ENCODE data around the gene CPA4.

Gene CPA4

DNA sequence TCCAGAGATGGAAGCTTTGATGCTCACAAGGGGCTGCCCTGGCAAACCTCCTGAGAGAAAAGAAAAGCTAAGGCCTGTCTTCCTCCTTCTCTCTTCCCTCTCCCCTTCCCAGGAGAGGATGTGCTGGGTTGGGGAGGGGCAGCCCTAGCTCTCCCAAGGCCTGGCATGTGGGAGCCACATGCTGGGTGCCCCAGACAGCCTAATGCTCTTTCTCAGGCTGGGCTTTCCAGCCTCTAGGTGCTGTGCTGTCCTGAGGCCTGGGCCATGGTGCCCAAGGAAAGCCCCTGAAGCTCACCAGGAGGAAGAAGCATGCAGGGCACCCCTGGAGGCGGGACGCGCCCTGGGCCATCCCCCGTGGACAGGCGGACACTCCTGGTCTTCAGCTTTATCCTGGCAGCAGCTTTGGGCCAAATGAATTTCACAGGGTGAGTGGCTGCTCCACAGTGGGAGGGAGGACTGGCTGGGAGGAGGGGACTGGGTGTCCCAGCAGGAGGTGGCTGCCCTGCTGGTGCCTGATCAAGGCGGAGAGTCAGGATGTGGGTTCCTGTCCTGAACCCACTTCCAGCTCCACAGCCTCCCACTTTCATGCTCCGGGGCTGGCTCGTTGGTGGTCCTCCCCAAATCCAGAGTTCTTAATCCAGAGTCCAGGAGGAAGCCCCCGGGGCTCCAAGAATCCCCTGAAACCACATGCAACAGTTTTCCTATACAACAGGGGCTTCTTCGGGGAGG is 53.4 kb downstream of the CPA4 start:
- DNase-seq: no peak

DNA sequence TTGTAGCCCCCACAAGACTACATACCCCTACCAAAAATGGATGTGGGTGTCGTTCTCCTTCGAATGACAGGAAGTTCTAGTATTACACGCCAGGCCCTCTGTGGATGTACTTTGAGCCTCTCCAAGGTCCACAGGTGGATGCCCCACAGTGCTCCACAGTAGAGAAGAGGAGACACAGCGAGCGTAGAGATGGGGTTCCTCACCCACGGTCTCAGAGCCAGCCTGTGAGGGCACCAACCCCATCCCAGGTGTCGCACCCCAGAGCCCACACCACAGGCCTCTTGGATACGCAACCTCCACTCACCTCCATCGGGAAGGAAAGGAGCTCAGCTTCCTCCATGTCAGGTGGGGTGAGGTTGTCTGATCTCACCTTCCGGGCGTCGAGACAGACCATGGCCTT is 54.0 kb downstream of the CPA4 start:
- DNase-seq: no peak

DNA sequence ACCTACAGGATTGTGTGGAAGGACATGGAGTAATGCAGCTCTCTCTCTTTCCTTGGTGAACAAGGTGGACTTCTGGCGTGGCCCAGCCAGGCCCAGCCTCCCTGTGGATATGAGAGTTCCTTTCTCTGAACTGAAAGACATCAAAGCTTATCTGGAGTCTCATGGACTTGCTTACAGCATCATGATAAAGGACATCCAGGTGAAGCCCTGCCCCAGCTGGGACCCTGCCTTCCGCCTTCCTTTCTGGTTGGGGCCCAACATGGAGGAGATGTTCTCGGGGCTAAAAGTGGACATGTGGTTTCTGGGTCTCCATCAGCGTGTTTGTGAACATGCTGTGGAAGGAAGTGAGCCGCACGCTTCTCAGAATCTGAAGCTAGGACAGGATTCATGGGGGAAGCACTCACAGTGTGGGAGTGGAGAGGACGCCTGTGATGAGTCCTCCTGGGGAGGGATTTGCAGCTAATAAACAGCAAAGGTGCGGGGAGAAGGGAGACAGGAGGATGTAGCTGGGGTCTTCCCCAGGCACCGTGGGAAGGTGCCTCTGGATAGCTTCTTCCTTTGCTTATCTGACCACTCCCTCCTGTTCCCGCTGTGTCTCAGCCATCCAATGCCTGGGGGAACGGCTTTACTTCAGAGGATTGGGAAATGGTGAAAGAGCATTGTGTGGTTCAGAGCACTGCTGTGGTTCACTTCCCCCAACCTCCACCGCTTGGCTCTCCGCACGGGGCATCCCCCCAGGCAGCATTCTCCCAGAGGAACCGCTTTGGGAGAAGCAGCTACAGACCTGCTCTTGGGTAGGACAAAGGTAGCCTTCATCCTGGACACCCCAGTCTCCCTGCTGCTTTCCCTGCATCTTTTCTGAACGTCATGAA is 57.2 kb downstream of the CPA4 start:
- DNase-seq: no peak

DNA sequence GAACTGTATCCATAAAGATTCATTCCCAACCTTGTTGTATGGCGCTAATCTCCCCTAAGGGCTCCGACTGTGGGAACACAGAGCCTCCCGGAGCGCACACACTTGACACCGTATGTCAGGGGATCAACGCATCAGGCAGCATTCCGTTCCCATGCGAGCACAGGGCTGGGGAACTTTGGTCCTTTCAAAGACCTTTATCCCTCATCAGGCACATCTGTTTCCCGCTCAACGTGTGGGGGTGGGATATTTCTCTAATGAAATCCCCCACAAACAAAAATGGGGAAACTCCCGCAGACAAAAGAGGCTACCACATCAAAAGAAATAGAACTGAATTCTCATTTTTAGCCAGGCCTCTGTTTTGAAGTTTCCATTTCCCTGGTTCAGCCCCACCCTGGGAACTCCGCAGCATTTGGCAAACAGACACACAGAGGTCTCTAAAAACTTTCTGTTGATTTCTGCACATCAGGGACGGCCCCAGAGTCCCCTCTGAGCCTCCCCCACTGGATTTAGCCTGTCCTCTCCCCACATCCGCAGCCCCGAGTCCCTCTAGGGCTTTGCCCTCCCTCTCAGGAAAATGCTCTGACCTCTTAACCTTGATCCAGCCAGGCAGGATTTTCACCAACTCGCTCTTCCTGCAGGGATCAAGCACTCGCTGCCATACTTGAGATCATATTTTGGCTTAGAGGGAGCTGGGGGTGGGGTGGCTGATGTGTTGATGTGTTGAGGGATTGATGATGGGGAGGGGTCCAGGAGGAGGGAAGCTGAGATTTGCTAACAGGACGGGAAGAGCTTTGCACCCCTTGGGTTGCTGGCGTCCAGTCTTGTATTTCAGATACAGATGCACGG is 58.2 kb downstream of the CPA4 start:
- DNase-seq: no peak

DNA sequence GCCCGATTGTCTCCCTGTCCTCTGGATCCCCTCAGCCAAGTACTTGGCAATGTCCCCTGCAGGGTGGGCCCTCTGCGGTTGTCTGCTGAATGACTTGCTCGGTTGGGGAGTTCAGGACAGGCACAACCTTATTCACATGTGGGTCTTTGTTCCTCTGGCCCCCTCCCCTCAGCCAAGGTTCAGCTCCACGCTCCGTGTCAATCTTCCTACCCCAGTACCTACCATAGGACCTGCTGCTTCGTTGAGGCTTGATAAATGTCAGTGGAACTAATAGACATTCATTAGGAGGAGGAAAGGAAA is 58.8 kb downstream of the CPA4 start:
- no peak for DNase-seq

DNA sequence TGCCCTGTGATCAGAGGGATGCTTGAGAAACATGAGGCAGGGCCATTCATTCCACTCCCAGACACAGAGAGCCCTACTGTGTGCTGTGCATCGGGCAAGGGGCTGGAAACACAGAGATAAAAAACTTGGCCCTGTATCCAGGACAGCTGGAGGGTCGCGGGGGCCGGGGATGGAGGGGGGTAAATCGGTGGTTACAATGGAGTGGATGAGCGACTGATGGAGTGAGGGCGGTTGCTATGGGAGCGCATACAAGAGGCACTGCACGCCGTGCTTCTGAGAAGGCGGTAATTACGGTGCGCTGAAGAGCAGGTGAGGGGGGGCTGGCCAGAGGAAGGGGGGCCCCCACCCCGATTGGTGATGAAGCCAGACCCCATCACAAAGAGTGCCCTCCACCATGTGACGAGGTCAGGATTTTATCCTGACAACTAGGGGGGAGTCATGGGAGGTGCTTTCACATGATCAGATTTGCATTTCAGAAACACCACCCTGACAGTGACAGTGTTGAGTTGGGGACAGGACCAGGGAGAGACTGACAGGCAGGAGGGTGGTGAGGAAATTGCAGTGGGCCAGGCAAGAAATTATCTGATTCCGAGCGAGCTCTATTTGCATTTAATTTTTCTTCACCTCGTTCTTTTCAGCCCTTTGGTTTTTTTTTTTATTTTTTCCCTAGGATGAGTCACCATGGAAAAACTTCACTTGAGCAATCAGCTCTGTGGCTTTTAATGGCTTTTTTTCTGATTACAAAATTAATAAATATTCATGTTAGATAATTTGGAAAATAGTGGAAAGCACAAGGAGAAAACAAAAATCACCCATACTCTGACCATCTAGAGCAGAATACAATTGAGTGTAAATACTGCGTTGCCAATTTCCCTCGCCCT is 59.5 kb downstream of the CPA4 start:
- no peak for DNase-seq

DNA sequence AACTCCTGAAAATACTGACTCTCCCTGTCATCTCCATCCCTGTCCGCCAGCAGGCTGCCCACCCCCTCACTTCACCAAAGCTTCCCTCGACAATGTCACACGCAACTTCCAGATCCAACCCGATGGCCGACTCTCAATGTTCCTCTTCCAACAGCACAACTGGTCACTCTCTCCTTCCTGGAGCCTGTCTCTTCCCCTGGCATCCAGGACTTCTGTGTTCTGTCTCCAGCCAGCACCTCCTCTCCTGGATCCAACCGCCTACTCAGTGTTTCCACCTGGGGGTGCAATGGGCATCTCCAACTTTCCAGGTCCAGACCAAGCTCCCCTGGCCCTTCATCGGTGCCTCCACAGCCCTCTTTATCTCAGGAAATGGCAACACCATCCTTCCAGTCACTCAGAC is 60.2 kb downstream of the CPA4 start:
- no peak for DNase-seq

DNA sequence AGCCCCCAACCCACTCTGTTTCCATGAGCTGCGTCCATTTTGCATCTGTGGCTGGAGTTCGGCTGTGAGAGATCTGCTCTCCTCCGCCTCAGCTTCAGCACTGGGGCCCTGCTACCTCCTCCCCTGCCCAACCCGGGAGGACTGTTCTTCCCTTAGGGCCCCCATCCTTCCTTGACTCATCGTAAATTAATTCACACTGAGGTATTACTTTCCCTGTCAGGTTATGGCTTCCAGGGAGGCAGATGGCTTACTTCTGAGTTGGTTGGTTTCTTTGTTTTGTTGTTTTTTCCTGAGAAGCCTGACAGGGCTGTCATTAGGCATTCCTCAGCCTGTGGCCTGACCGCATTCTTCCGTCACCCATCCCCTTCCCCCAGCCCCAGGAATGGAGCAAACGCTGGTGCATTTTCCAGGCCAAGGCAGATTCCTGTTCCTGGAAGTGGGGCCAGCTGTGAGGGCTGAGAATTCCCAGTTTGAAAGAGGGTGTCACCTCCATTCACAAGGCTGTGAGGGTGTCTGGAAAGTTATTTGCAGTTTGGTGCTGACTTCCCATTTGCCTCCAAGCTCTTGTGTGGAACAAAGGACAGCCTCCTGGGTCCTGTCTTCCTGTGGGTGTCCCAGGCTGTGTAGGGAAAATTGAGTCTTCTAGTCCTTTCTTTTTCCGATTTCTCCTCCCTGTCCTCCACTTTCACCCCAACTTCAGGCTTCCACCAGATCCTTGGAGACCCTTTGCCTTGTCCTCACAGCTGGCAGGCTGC is 63.3 kb downstream of the CPA4 start:
- no peak for DNase-seq

DNA sequence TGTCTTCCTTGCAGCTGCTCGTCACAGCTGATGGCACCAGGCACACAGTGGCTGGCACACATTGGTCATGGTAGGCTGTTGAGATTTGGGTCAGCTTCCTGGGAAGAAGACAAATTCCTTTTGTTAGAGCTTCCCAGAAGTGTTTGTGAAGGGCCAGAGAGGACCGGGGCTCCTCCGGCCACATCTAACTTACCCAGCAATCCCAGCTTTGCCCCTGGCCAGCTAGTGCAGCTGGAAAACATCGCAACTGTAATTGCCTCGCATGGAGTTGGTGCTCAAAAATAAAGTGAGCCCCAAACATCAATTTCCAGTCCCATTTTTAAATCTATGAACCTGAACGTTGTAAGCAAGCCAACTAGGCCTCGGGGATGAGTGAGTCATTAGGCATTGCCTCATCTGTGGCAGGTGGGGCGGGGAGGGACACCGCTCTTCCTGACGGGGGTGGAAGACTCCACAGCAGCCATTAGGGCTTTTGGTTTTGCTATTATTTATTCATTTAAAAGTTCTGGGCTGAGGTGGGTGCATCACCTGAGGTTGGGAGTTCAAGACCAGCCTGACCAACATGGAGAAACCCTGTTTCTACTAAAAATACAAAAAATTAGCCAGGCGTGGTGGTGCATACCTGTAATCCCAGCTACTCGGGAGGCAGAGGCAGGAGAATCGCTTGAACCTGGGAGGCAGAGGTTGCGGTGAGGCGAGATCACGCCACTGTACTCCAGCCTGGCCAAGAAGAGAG is 64.1 kb downstream of the CPA4 start:
- no peak for DNase-seq

DNA sequence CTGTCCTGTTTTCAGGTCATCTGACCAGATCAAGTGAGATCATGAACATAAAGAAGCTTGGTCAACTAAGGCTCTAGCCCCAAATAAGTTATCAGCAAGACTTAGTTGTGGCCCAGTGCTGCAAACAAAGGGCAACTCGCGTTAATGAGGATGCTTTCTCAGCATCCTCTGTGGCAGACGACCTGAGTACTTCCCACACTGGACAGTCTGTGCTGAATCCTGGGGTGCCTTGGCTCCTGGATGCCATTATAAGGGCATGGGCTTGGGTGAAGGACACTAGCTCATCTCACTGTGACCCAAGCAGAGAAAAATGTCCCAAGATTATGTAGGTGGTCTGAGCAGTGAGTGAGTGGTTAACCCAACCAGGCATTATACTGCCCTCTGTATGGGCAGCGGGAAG is 65.5 kb downstream of the CPA4 start:
- DNase-seq: no peak

DNA sequence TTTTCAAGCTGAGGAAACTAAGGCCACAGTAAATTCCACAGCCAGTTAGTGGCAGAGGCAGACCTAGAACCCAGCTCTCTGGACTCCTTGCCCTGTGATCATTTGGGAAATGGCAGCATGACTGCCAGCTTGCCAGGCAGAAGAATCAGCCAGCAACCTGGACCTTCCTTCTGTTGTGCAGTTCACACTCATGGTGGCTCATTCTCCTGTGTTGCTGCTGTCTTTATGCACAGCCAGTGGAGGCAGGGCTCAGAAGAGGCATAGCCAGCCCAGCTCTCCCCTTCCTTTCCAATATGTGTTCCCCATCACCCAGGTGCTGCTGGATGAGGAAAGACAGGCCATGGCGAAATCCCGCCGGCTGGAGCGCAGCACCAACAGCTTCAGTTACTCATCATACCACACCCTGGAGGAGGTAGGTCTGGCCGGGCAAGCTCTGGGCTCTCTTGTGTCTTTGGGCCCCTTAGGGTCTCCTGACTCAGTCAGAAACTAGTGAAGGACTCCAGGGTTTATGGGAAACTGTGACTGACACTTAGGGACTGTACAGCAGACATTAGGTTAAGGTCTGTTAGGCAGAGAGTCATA is 66.4 kb downstream of the CPA4 start:
- DNase-seq: no peak

DNA sequence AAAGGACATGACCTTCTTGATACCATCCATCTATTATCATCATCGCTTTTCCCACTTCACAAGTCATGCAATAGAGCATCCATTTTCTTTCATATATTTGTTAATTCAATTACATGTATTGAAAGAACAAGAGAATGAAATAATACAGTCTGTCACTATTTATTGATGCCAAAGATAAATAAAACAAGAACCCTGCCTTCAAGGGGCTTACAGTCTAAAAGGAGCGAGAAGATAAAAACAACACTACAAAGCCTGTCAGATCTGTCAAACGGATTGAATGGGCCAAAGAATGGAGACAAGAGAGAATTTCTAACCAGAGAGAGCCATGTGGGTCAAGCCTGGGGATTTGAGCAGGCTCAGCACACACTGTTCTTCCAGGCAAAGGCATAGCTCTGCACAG is 67.6 kb downstream of the CPA4 start:
- DNase-seq: no peak

DNA sequence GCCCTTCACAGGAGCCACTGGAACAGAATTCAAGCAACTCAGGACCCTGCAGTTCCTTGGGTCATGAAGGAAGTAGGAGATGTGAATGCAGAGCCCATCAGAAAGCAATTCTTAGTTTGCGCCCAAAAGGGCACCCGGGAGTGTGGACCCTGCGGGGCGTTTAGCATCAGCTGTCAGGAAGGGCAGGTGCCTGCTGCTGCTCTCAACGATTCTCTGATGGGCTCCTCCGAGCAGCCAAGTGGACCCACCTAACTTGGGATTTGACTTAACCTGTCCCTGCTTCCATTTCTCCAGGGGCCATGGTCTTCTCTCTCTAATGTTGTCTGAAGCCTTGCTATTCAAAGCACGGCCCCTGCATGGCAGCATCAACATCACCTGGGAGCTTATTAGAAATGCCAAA is 68.7 kb downstream of the CPA4 start:
- no peak for DNase-seq

DNA sequence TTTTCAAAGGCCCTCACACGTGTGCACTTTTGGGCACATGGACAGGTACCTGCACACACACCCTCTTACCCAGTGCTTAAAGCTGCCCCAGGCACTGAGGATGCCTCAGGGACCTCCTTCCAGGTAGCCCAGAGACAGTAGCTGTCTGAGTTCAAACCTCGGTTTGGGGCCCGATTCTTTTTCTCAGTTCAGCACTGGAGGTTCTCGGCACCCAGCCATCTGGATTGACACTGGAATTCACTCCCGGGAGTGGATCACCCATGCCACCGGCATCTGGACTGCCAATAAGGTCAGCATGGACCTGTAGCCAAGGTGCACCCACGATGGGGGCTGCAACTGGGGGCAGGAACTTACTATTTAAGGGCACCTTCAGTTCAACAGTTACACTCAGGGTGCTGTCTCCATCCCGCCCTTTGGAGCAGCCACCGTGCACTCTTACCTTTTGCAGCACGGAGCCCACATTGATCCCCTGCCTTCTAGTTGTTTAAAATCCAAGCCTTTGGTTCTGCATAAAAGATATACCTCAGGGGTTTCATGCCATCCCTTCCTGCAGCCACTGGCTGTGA is 69.4 kb downstream of the CPA4 start:
- DNase-seq: no peak

DNA sequence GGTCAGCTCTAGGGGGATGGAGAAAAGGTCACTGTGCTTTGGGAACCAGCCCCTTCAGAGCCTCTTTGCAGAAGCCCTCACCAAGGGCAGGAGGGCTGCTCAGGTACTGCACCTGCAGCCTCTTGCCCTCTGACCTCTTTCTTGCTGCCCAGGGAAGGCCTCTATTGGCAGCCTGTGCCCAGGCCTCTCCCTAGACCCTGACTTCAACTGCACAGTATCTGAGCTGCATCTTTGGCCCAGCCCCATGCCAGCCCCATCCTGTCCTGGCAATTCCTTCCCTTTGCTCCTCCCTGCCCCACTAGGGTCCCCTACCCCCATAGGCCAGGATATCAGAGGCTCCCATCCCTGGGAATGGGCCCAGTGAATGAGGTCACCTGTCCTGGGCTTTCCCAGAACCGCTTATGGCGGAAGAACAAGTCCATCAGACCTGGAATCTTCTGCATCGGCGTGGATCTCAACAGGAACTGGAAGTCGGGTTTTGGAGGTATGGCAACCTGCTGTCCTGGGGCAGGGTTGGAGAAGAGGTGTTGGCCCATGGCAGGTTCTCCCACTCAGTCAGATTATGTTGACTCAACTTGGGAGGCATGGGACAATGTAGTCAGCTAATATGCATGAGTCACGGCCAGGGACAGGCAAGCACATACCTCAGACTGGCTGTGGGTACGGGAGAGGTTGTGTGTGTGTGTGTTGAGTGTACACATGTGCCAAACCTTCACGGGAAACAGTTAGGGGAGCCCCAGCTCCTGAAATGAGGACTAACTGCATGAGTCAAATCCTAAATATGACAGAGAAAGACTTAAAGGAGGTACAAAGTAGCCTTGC is 70.3 kb downstream of the CPA4 start:
- DNase-seq: no peak

DNA sequence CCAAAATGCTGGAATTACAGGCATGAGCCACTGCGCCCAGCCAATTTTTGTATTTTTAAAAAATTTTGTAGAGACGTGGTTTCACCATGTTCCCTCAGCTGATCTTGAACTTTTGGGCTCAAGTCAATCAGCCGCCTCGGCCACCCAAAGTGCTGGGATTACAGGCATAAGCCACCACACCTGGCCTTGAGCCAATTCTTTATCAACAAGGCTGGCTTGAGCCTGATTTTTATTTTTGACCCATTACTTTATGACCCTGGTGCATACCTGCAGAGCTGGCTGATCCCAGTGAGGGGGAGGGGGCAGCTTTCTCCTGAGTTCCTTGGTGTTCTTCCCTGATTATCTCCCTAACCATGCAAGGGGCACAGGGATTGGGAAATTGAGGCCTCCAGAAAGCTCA is 71.5 kb downstream of the CPA4 start:
- DNase-seq: no peak

DNA sequence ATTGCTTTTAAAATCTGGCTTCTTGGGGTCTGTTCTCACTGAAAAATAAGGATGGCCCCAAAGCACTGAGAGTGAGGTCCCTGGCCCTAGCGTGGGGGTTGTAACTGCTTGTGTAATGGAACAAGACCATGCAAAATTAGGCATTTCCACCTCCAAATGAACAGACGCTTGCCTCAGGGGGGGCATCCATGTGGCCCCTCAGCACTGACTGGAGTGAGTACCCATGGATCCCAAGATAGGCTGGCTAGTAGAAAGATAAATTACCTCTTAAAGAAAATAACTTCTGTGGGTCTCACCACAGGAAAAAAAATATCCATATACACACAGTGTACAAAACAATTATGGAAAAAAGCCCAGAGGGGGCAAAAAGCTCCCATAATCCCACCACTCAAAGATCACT is 72.1 kb downstream of the CPA4 start:
- DNase-seq: no peak

DNA sequence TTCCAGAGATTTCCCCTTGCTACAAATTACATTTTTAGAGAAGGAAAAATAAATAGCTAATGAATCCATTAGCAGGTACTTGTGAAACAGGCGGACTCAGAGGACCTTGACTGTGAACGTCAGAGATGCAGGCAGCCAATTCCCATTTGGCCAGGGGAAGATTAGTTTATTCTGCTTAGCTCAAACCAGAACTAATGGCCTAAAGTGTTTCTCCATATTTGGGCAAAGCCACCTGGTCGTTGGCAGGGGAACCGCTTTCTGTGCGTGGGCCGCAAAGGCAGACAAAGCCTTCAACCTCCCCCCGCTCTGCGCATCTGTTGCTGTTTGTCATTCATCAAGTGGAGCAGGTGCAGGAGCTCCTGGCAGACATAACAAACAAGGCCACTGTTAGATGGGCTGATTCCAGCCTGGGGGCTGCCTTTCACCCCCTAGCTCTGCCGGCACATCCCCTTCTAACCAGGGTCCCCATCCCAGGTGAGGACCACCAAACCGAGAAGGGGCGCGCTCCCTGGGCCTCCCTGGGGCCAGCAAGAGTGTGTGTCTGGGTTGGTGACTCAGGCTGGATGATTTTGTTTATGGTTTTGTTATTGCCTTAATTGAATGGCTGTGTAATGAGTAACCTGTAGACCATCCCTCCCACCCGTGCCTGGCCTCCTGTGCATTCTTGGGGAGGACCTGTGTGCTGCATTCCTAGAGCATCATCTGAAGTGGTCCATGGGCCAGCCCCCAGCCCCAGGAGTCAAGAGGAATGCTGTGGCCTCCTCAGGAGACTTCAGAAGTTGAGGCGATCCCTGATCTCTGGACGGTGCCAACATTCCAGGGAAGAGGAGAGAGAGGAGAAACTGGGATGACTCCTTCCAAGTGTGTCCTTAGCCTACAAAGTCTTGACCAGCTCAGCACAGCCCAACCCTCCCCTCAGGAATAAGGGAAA is 72.8 kb downstream of the CPA4 start:
- DNase-seq: no peak
